ENCODE data around the gene SSH3.

Gene SSH3

DNA sequence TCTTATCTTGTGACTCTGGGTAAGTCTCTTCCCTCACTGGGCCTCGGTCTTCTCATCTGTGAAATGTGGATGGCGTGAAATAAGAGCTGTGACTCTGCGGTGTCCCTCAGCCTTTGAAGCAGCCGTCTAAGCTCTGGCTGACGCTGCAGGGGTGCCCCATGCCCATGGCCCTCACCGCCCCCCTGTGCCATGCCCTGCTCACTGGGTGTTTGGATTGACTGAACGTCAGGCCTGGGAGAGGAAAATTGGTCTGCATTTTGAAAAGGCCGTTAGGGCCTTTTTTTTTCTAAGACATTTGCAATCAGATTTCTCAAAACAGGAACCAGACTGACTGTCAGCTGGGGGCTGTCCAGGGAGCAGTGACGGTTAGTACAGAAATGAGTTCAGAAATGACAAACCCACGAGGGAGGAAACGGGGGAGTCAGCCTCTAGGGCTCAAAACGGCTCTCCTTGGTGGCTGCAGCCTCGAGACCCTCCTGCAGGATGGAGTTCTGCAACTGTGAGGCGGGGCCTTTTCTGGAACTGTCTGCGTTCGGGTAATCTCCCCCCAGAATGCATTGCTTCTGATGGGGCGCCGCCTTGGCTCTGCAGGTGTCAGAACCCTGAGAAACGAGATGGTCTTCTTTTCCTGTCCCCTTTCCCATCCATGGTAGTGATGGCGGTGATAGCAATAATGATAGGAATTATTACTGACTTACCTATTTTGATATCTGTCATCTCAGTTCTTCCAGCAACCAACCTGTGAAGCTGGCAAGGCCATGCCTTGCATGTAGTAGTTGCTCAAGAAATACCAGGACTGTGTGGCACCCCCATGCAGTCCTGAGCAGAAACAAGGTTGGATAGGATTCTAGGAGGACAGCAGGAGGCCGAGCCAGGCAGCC lies 35.0 kb upstream of the SSH3 start:
- DNase-seq (ENCODE audit: low read depth): peak; percentile 65

- no peak for DNase-seq (ENCODE audit: low read depth)
Measured at GRCh38 chr11:67268962-67269268, 34.4 kb upstream of the SSH3 start.

- no peak for DNase-seq (ENCODE audit: low read depth)
Measured at GRCh38 chr11:67269401-67270255, 33.7 kb upstream of the SSH3 start.

GRCh38 chr11:67270256-67271204 lies 32.8 kb upstream of the SSH3 start:
- no peak for DNase-seq (ENCODE audit: low read depth)

DNA sequence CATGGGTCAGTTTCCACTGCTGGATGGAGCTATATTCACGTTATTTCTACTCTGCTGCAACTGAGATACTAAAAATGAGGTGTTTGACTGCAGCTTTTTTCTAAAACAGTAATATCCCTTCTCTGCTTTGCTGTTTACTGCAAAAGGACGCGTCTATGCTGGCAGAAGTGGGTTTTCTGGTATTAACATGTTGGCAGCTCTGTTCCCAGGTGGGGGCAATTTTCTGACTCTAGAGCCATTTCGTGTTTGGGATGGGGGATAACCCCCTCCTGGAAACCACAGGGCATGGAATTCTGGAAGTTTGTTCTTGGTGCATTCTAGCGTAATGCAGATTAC lies 32.2 kb upstream of the SSH3 start:
- DNase-seq (ENCODE audit: low read depth): no peak

- no peak for DNase-seq (ENCODE audit: low read depth)
Measured at GRCh38 chr11:67271541-67272284, 31.6 kb upstream of the SSH3 start.

DNA sequence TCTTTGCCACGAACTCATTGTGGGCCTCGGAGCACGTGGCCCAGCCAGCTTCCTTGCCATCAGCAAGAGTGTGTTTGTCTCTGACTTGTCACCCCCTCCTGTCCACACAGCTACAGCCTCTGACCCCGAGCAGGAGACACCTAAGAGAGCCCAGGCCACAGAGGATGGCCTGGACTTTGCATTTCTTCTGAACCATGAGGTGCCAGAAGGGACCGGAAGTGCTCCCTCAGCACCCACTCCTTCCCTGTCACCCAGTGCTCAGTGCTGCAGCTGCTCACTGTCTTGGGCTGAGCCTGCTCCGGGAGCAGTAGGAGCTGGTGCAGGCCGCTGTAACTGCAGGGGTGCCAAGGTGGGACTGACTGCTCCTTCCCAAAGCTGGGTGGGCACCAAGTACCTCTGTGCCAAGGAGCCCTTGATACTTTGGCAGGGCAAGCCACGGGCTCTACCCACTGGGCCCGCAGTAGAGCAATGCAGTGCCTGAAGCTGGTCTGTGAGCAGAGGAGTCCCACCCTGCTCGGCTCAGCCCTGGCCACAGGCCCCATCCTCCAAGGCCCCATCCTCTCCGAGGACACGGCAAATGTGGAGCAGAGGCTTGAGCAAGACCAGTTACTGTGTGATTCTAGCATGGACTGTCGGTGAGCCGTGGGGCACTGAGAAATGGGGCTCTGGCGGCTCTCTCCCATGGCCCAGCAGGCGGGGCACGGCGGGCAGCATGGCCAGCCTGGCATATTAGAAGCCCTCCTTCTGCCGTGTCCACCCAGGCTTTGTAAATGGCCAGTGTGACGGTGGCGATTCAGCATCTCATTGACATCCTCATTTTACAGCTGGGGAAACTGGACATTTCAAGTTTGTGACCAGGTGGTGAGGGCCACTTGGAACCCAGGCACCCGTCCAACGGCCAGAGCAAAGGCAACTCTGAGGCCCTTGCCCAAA lies 30.7 kb upstream of the SSH3 start:
- DNase-seq (ENCODE audit: low read depth): no peak

DNA sequence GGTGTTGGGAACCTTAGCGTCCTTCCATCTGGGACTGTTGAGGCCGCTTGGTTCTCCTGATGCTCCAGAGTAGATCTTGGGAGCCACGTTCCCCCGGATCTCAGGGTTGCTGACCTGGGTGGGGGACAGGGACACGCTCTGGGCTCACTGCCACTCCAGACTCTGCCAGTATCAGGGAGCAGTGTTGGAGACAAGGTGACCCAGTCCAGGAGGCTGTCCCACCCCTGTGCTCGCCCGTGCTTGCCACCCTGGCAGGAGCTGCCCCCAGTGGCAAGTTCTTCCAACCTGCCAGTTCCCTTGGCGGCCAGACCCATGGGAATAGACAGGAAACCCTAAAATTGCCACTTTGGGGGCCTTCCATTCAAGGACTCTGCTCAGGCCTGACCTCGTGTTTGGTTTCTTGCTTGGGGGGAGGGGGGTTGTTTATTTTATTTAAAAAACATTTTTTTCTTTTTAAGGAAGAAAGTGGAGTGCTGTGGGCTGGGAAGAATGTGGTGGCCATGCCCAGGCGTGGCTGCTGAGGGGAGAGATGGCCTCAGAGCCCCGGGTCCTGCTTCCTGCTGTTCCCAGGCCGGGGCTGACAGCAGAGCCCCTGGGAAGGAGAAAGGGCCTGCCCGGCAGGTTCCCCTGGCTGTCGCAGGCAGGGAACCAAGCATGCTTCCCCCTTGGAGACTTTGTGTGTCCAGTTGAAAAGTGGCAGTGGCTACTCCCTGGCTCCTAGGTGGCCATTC lies 29.9 kb upstream of the SSH3 start:
- DNase-seq (ENCODE audit: low read depth): no peak

GRCh38 chr11:67274768-67275605 lies 28.3 kb upstream of the SSH3 start:
- DNase-seq (ENCODE audit: low read depth): no peak

DNA sequence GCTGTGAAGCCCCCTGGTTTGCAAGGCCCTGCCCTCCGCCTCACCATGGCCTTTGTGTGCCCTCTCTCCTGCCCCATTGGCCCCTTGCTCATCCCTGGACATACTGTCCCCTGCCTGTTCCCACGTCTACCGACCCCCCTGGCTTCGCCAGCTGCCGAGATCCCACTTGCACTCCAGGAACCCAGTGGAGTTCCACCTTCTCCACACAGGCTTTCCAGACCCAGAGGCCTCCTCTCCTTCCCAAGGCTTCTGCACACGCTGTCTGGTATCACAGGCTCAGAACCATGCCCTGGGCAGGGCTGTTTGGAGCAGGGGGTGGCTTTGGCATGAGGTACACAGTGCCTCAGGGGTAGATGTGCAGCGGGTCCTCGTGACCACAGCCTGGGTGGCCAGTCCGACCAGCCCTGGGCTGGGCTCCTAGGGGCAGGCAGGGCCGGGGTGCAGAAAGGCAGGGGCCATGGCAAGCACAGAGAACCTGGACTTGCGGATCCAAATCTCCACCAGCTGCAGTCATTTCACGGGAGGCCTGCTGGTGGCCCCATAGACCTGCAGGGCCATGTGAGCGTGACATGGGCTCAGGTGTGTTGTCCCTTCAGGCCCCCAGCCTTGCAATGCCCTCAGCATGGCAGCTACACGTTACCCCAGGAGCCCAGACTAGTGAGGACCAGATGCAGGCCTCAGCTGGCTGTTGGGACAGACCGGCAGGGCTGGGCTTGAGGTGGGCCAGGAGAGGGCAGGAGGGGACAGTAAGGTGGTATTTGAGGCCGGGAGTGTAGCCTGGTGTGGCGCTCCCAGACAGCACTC lies 27.5 kb upstream of the SSH3 start:
- DNase-seq (ENCODE audit: low read depth): no peak

DNA sequence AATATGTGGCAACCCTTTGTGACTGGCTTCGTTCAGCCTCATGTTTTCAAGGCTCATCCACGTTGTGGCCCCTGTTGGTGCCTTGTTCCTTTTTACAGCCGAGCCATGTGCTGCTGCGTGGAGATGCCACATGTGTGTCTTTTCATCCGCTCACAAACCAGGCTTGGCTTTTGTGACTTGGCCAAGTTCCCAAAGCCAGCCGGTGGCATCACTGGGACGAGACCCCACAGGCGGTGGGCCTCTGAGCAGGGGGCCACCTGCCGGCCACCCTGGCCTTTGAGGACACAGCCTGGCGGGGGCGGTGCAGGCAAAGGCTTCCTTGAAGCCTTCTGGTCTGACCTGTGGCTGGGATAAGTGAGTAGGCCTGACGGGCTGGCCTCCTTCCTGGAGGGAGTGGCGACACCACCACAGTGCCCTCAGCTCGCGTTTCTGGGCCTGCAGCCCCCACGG lies 26.5 kb upstream of the SSH3 start:
- DNase-seq (ENCODE audit: low read depth): no peak

DNA sequence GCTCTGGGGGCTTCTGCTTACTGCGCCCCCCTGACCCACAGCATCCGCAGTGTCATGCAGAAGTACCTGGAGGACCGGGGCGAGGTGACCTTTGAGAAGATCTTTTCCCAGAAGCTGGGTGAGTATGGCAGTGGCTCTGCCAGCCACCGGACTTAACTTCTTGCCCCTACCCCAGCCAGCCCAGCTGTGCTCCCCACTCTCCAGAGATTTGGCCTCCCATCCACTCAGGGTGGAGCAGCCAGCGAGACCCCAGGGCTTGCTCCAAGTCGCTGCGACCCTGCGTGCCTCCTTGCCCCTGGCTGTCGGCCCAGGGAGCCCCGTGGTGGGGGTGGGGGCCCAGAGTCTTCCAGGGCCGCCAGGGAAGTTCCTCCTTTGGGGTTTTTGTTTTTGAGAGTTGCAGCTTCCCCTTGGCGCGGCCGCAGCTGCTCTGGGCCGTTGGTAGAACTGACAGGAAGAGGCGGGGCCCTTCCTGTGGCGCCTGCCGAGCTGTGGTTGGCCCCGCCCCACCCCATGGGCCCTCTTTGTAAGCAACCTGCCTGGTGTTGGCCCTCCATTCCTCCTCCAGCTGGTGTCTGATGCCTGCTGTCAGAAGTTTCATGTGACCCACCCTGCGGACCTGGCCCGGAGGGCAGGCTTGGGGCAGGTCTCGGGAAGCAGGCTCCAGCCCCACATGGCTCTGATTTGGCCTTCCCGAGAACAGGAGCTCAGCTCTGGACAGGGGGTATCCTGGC lies 25.9 kb upstream of the SSH3 start:
- DNase-seq (ENCODE audit: low read depth): peak; percentile 86

DNA sequence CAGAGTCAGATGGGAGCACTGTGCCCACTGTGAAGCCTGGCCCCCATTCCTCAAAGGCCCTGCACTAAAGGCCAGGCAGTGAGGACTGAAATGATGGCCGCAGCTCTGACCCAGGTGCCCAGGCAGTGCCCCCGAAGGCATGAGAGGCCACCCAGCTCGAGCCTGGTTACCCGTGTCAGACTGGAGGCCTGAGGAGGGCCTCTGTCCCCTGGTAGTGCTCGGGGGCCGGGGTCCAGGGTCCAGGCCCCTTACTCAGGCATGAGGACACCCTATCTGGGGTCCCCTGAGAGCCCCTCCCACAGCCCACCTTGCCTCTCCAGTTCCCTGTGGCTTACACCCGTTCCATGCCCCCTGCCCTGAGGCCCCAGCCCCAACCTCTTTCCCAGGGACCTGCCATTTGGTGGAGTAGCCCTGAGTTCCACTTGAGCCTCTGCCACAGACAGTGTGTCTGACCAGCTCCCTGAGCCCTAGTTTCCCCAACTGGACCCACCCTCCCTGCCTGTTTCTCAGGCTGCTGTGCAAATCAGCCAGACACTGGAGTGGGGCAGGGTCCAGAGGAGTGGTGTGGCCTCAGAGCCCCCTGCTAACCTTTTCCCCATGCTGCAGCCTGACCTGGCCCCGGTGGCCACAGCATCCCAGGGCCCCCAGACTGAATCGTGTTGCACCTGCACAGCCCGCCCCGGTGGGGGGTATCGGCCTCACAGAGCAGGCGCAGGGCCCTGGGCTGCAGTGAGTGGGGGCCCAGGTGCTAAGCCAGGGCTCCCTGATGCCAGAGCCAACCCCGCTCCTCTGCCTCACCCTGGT lies 25.0 kb upstream of the SSH3 start:
- no peak for DNase-seq (ENCODE audit: low read depth)

DNA sequence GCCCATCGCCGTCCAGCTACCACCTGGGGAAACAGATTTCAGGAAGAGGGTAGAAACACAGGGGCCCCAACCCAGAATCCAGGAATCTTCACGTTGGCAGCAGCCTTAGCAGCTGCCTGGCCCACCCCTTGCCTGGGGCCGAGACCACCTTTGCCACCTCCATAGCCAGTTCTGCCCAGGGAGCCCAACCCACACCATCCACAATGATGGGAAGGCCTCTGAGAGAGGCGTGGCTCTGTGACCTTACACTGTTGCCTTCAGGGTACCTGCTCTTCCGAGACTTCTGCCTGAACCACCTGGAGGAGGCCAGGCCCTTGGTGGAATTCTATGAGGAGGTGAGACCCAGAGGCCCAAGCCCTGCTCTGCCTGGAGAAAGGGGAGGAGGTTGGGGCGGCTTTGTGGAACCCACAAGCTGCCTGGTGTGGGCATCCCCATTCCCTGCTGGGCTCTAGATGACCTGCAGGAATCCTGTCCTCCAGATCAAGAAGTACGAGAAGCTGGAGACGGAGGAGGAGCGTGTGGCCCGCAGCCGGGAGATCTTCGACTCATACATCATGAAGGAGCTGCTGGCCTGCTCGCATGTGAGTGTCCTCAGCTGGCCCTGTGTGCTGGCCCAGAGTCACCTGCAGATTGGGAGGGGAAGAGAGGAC lies 24.3 kb upstream of the SSH3 start:
- DNase-seq (ENCODE audit: low read depth): no peak

- DNase-seq (ENCODE audit: low read depth): no peak
Measured at GRCh38 chr11:67279589-67280340, 23.6 kb upstream of the SSH3 start.
